Activated naive CD8-positive, alpha-beta T cell treated with anti-CD3 and anti-CD28 coated beads, Interleukin-2, amount 50 U/mL, for 24 hours (primary cell): ENCODE data around the gene SLC8A2.
"Not testable (repeated sequence)": the region's sequence is repeated elsewhere in the genome, so short reads cannot be mapped to it uniquely, and the experiment has no call there.

Experiments
- ATAC-seq: fragments of 150-1000 bp; cut with Tn5 transposase; one replicate; pipeline ENCODE4 v1.10.0; 2021
- DNase-seq: peaks from one replicate; pipeline ENCODE4 v3.0.0; 2021
- H3K27ac Mint-ChIP-seq: one replicate; pipeline ENCODE4 v1.8.0; 2021; ENCODE audit warnings: mild to moderate bottlenecking, mixed read lengths
- H3K27me3 Mint-ChIP-seq: one replicate; pipeline ENCODE4 v1.8.0; 2021; ENCODE audit warnings: mixed read lengths
- H3K36me3 Mint-ChIP-seq: one replicate; pipeline ENCODE4 v1.8.0; 2021; ENCODE audit warnings: low read depth, mixed read lengths
- H3K4me1 Mint-ChIP-seq: one replicate; pipeline ENCODE4 v1.8.0; 2021; ENCODE audit warnings: mixed read lengths
- H3K4me3 Mint-ChIP-seq: one replicate; pipeline ENCODE4 v1.8.0; 2021; ENCODE audit warnings: mild to moderate bottlenecking, moderate library complexity, mixed read lengths
- H3K9me3 Mint-ChIP-seq: one replicate; pipeline ENCODE4 v1.8.0; 2021; ENCODE audit warnings: mixed read lengths

Gene SLC8A2

DNA sequence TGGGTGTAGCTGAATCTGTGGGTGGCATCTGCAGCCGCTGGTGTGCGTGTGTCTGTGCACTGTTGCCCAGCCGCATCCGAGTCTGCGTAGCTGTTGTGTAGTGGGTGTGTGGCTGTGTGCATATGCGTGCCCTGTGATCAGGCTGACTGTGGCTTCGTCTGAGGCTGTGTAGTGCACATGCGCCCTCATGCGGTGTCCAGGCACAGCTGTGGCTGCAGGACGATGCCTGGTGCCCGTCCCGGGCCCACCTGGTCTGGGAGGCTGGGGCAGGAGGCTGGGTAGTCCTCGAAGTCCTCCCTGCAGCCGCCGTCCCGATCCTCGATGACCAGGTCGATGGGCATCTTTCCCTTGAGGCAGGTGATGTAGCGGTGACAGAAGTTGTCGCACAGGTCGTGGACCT, 57.2 kb downstream of the SLC8A2 start:
- Mint-ChIP-seq H3K27ac (no peak overlapping the region), H3K36me3 (no peaks in the 10 kb centered on the region), H3K4me1 (peaks cover 10% of the 10 kb centered on the region), H3K4me3 (no peak overlapping the region), H3K9me3 (no peaks in the 10 kb centered on the region), H3K27me3 (peaks cover 49% of the 10 kb centered on the region)
- ATAC-seq, result no peak
- no peak for DNase-seq

DNA sequence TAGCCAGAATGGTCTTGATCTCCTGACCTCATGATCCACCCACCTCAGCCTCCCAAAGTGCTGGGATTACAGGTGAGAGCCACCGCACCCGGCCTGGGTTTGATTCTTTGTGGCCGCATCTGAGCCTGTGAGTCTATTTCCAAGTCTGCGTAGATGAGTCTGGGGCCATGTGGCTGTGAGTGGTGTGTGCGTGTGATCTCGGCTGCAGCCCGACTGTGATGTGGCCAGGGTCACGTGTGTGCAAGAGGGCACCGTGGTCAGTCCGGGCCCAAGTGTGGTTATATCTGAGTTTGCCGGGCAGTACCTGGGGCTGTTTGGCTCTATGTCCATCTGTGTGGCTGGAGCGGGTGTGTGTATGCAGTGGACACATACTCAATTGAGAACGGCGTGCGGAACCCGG, 57.8 kb downstream of the SLC8A2 start:
- no peak overlapping the region for H3K27ac Mint-ChIP-seq
- H3K36me3 Mint-ChIP-seq, result no peaks in the 10 kb centered on the region
- H3K27me3 Mint-ChIP-seq, result peaks cover 54% of the 10 kb centered on the region
- no peak overlapping the region for H3K4me3 Mint-ChIP-seq
- H3K4me1 Mint-ChIP-seq, result peaks cover 10% of the 10 kb centered on the region
- ATAC-seq (no peak), DNase-seq (no peak)
- H3K9me3 Mint-ChIP-seq, result no peaks in the 10 kb centered on the region

DNA sequence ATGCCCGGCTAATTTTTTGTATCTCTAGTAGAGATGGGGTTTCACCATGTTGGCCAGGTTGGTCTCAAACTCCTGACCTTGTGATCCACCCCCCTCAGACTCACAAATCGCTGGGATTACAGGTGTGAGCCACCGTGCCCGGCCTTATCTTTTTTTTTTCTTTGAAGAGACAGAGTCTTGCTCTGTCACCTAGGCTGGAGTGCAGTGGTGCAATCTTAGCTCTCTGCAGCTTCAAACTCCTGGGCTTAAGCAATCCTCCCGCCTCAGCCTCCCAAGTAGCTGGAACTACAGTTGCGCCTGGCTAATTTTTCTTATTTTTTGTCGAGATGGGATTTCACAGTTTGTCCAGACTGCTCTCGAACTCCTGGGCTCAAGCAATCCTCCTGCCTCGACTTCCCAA, 60.0 kb downstream of the SLC8A2 start:
- H3K9me3 Mint-ChIP-seq, H3K4me1 Mint-ChIP-seq, H3K36me3 Mint-ChIP-seq, DNase-seq, ATAC-seq, H3K27ac Mint-ChIP-seq, H3K4me3 Mint-ChIP-seq: not testable (repeated sequence)
- H3K27me3 Mint-ChIP-seq, result peaks cover 47% of the 10 kb centered on the region

DNA sequence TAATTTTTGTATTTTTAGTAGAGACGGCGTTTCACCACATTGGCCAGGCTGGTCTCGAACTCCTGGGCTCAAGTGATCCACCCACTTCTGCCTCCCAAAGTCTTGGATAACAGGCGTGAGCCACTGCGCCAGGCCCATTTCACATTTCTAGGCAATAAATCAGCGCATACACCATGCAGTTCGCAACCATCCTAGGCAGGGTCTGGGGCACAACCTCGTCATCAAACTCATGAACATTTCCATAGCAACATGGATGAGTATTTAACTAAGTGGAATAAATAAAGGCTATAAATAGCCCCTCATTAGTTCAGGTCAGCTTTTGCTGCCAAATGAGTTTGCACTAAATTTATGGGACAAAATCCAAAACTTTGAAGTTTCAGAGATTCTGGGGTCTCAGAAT, 60.6 kb downstream of the SLC8A2 start:
- DNase-seq, result no peak
- ATAC-seq, result no peak
- no peaks in the 10 kb centered on the region for H3K36me3 Mint-ChIP-seq
- H3K9me3 Mint-ChIP-seq, result no peaks in the 10 kb centered on the region
- peaks cover 47% of the 10 kb centered on the region for H3K27me3 Mint-ChIP-seq
- H3K27ac Mint-ChIP-seq, result no peak overlapping the region
- H3K4me1 Mint-ChIP-seq, result no peaks in the 10 kb centered on the region
- H3K4me3 Mint-ChIP-seq, result no peak overlapping the region

DNA sequence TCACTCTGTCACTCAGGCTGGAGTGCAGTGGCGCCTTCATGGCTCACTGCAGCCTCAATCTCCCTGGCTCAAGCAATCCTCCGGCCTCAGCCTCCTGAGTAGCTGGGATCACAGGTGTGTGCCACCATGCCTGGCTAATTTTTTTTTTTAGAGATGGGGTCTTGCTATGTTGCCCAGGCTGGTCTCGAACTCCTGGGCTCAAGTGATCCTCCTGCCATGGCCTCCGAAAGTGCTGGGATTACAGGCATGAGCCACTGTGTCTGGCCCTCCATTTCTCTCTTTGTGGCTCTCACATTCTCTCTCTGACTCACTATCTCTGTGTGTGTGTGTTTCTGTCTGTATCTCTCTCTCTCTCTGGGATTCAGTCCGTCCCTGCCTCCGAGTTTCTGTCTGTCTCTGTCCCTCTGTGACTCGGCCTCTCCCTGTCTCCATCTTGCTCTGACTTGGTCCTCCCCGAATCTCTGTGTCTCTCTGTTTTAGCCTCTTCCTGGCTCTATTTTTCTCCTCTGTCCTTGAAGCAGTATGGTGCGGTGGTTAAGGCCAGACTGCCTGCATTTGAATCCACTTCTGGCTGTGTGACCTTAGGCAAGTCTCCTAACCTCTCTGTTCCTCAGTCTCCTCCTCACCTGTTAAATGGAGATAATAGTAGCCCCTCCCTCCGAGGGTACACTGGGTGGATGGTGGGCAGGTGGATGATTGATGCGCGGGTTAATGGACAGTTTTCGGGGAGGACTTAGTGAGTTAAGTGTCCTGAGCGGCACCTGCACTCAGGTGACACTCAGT, 63.3 kb downstream of the SLC8A2 start:
- Mint-ChIP-seq H3K4me3 (no peak overlapping the region), H3K4me1 (no peaks in the 10 kb centered on the region), H3K9me3 (no peaks in the 10 kb centered on the region), H3K27me3 (peaks cover 53% of the 10 kb centered on the region), H3K36me3 (no peaks in the 10 kb centered on the region), H3K27ac (no peak overlapping the region)
- ATAC-seq (no peak), DNase-seq (no peak)

DNA sequence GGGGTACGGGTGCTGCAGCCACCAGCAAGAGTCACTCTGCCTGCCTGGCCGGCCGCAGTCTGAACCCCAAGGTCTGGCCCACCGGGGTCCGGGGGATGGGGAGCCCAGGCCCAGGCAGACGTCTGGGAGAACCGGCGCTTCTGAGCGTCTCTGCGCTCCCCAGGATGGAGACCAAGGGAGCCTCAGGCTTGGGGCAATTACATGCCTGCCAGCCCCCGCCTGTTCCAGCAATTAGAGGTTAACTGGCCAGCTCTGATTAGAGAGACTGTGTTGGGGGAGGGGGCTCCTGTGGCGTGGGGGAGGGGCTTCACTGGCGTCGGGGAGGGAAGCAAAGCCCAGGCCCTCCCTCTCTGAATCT, 64.3 kb downstream of the SLC8A2 start:
- no peak for ATAC-seq
- H3K27me3 Mint-ChIP-seq, result peaks cover 52% of the 10 kb centered on the region
- H3K4me3 Mint-ChIP-seq, result no peak overlapping the region
- no peaks in the 10 kb centered on the region for H3K9me3 Mint-ChIP-seq
- no peaks in the 10 kb centered on the region for H3K4me1 Mint-ChIP-seq
- no peak overlapping the region for H3K27ac Mint-ChIP-seq
- no peak for DNase-seq
- H3K36me3 Mint-ChIP-seq, result no peaks in the 10 kb centered on the region

DNA sequence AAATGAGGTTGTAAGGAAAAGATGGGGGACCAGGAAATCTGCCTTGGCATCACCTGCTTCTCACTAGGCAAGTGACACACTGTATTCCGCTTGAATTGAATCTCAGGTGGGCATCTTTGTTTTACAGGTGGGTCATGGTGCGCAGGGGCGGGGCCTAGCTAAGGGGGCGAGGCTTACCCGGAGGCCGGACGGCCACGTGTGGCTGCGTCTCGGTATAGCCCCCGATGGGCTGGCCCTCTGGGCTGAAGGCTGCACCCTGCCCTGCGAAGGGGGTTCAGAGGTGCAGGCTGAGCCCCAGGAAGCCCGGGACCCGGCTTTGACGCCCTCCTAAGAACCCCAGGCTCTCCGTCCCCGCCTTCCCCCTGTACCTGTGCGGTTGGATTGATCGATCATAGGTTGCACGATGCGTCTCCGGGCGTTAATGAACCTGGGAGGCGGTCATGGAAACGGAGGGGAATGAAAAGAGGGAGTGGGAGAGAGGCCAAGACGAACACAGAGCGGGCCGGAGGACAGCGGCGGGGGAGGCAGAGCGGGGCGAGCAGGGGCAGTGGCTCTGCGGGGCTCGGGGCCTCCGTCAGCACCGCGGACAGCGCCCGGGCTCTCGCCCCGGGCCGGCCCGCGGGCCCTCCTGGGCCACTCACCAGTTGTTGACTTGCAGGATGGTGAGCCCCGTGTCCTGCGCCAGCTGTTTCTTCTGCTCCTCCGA, 64.8 kb downstream of the SLC8A2 start:
- H3K27ac Mint-ChIP-seq, result no peak overlapping the region
- no peak for DNase-seq
- H3K4me3 Mint-ChIP-seq, result no peak overlapping the region
- no peaks in the 10 kb centered on the region for H3K36me3 Mint-ChIP-seq
- peak; percentile 48 for ATAC-seq
- peaks cover 52% of the 10 kb centered on the region for H3K27me3 Mint-ChIP-seq
- no peaks in the 10 kb centered on the region for H3K9me3 Mint-ChIP-seq
- H3K4me1 Mint-ChIP-seq, result no peaks in the 10 kb centered on the region

DNA sequence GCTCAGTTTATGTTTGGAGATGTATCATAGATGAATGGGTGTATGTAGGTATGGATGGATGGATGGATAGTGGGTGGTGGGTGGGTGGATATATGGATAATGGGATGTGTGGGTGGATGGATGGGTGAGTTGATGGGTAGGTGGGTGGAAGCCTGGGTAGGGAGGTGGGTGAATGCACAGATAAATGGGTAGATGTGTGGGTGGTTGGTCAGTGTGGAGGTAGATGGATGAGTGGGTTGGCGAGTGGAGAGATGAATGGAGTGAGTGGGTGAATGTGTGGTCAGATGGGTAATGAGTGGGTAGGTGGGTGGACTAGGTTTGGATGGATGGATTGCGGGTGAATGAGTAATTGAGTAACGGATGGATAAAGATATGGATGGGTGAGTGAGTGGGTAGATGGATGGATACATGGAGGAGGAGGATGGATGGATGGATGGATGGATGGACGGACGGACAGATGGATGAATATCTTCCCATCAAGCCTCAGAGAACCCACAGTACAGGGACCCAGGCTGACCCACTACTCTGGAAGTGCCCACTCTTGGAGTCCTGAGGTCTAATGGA, 65.8 kb downstream of the SLC8A2 start:
- H3K4me1 Mint-ChIP-seq, result no peaks in the 10 kb centered on the region
- no peaks in the 10 kb centered on the region for H3K9me3 Mint-ChIP-seq
- no peak overlapping the region for H3K4me3 Mint-ChIP-seq
- H3K27me3 Mint-ChIP-seq, result peaks cover 52% of the 10 kb centered on the region
- no peak overlapping the region for H3K27ac Mint-ChIP-seq
- DNase-seq (no peak), ATAC-seq (peak; percentile 25)
- no peaks in the 10 kb centered on the region for H3K36me3 Mint-ChIP-seq

DNA sequence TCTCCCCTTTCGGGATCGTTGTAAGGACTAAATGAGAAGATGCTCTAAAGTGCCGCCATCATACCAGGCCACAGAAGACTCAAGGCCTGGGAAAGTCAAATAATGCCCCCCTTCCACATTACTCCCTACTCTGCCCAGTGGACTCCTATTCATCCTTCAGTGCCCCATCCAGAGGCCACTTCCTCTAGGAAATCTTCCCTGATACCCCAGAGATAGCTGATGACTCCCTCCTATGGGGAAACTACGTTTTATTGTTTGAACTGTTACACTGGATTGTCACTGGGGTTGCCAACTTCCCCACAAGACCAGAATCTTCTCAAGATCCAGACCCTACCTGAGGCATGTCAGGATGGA, 66.5 kb downstream of the SLC8A2 start:
- Mint-ChIP-seq H3K36me3 (no peaks in the 10 kb centered on the region), H3K27ac (no peak overlapping the region), H3K4me3 (no peak overlapping the region), H3K27me3 (peaks cover 52% of the 10 kb centered on the region), H3K9me3 (no peaks in the 10 kb centered on the region), H3K4me1 (no peaks in the 10 kb centered on the region)
- no peak for DNase-seq
- no peak for ATAC-seq

DNA sequence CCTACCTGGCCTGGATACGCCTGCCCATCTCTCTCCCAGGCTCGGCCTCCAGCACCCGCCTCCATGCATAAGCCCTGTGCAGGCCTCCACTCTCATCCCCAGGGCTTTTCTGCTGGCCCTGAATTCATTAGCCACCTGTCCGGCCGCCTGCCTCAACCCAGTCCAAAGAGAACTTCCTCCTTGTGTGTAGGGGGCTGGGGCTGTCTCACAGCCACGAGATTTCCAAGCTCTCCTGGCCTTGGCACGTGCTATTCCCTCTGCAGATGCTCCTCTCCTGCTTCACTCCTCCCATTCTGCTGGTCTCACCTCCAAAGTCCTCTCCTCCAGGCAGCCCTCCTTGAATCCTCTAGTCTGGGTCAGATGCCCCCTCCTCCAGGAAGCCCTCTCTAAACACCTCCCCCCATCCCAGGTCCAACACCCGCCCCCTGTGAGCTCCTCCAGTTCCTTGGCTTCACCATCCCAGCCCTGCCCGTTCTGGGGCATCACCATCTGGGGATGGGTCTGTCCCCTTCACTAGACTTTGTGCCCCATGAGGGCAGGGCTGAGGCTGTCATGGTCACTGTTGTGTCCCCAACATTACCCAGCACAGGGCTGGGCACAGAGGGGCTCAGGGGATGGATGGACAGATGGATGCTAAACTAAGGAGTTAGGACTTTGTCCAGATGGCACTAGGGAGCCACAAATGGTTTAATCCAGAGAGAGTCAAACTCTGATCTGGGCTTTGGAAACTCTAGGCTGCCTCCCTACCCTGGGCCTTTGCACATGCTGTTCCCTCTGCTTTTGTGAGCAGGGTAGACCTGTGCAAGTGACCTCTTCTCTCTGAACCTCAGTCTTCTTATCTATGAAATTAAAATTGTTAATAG, 67.1 kb downstream of the SLC8A2 start:
- peaks cover 52% of the 10 kb centered on the region for H3K27me3 Mint-ChIP-seq
- H3K9me3 Mint-ChIP-seq, result no peaks in the 10 kb centered on the region
- DNase-seq (no peak), ATAC-seq (no peak)
- no peaks in the 10 kb centered on the region for H3K4me1 Mint-ChIP-seq
- no peak overlapping the region for H3K4me3 Mint-ChIP-seq
- H3K36me3 Mint-ChIP-seq, result no peaks in the 10 kb centered on the region
- H3K27ac Mint-ChIP-seq, result no peak overlapping the region

DNA sequence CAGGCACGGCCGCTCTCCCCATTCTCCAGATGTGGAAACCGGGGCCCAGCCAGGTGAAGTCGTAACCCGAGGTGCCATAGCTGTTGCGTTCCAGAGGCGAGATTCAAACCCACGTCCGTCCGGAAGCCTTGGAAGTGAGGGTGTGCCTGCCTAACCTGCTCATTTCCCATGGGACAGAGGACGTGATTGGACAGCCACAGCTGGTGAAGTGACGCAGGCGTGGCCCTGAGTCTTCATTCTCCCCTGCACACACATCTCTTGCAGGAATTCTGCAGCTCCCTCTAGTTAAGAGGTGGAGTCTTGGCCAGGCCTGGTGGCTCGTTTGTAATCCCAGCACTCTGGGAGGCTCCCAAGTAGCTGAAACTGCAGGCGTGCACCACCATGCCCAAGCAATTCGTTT, 69.2 kb downstream of the SLC8A2 start:
- Mint-ChIP-seq H3K4me1 (no peaks in the 10 kb centered on the region), H3K9me3 (no peaks in the 10 kb centered on the region), H3K27me3 (peaks cover 34% of the 10 kb centered on the region), H3K4me3 (no peak overlapping the region), H3K36me3 (no peaks in the 10 kb centered on the region), H3K27ac (no peak overlapping the region)
- DNase-seq (no peak), ATAC-seq (no peak)

DNA sequence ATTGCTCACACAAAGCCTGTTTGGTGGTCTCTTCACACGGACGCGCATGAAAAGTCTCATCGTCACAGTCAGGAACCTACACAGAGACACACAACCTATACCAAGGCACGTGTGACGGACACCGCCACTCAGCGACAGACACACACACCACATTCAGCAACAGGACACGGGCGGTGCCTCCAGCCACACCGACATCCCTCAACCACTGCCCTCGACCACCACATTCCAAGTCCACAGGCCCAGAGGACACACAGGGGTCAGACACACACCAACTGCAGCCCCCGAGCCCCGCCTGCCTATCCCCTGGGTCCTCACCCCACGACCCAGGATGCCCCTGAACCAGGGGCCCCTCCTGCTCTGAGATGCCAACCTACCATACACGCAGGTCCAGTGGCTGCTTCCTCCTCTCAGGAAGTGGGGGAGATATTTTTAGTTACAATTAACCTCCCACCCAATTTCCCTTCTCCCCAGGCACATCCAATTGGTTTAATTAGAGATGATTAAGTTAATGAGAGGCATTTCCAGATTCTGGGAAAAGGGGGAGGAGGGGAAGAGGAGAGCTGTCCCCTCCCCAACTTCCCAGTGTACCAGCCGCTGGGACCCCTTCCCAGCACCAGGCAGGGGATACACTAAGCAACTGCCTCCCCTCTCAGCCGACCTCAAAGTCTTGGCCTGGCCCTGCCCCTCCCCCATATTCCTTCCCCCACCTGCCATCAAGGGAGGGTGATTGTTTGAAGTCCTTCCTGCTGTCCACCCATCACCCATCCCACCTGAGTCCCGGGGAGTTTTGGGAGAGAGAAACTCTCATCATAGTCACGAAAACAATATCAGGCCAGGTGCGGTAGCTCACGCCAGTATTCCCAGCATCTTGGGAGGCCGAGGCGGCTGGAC, 72.7 kb downstream of the SLC8A2 start:
- no peaks in the 10 kb centered on the region for H3K4me1 Mint-ChIP-seq
- H3K27me3 Mint-ChIP-seq, result peaks cover 12% of the 10 kb centered on the region
- no peak overlapping the region for H3K4me3 Mint-ChIP-seq
- H3K9me3 Mint-ChIP-seq, result no peaks in the 10 kb centered on the region
- ATAC-seq (no peak), DNase-seq (no peak)
- no peaks in the 10 kb centered on the region for H3K36me3 Mint-ChIP-seq
- H3K27ac Mint-ChIP-seq, result no peak overlapping the region

DNA sequence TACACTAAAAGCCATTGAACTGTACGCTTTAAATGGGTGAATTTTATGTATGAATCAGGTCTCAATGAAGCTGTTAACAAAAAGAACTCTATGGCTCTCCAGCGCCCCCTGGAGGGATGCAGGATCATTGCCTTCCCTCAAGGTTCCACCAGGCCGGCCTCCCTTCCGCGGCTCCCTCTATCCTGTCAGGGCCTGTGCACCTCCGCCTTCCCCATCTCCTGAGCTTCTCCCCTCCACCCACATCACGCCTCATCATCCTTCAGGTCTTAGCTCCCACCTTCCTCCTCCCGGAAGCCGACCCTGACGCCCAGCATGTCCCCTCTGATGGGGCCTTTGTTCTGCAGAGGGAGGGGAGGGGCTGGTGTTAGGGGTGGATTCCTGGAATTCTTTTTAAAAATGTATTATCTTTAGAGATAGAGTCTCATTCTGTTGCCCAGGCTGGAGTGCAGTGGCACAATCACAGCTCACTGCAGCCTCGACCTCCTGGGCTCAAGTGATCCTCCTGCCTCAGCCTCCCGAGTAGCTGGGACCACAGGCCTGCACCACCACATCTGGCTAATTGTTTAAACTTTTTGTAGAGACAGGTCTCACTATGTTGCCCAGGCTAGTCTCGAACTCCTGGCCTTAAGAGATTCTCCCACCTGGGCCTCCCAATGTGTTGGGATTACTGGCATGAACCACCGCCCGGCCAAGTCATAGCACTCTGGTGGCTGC, 80.0 kb downstream of the SLC8A2 start:
- Mint-ChIP-seq H3K9me3 (no peaks in the 10 kb centered on the region), H3K27ac (no peak overlapping the region), H3K27me3 (peaks cover 5% of the 10 kb centered on the region), H3K36me3 (no peaks in the 10 kb centered on the region), H3K4me1 (no peaks in the 10 kb centered on the region), H3K4me3 (no peak overlapping the region)
- peak; percentile 89 for DNase-seq
- peak; percentile 77 for ATAC-seq
